Measurements from ENCODE around the gene PLPP4.

PLPP4 gene

DNA sequence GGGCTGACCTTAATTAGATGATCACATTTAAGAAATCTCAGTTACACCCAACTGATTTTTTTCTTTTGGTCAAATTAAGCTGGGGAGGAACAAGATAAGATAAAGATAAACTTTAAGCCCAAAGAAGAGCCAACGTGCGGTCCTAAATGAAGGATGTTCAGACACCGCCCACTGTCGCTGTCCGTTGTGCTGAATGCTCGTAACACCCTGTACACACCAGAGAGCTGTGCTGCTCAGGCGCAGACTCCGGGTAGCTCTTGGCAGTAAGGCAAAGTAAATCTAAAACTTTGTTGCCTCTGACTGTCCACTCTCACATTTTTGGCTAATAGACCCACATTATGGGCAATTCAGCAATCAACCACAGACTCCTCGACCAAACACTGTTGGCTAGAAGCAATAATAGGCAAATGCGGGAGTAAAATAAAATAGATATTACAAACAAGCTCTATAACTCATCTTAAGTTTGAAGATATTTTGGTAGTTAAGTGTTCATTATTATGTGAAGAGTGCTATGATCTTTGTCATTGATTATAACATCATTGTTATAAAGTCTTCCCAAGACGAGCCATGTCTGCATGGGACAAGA lies 57.1 kb downstream of the PLPP4 start:
- DNase-seq = peak; percentile 89
- H3K9me3 Mint-ChIP-seq = no peaks in the 10 kb centered on the region
- H3K4me3 Mint-ChIP-seq = no peak overlapping the region
- H3K27me3 Mint-ChIP-seq (ENCODE audit: low read depth, poor library complexity) = peaks cover 38% of the 10 kb centered on the region
- H3K27ac Mint-ChIP-seq = no peak overlapping the region
- H3K4me1 Mint-ChIP-seq = no peaks in the 10 kb centered on the region
- TF ChIP-seq, protein P1, sequence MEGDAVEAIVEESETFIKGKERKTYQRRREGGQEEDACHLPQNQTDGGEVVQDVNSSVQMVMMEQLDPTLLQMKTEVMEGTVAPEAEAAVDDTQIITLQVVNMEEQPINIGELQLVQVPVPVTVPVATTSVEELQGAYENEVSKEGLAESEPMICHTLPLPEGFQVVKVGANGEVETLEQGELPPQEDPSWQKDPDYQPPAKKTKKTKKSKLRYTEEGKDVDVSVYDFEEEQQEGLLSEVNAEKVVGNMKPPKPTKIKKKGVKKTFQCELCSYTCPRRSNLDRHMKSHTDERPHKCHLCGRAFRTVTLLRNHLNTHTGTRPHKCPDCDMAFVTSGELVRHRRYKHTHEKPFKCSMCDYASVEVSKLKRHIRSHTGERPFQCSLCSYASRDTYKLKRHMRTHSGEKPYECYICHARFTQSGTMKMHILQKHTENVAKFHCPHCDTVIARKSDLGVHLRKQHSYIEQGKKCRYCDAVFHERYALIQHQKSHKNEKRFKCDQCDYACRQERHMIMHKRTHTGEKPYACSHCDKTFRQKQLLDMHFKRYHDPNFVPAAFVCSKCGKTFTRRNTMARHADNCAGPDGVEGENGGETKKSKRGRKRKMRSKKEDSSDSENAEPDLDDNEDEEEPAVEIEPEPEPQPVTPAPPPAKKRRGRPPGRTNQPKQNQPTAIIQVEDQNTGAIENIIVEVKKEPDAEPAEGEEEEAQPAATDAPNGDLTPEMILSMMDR (IDR thresholded peaks at IDR 0.05) = no peak
- H3K36me3 Mint-ChIP-seq (ENCODE audit: low read depth) = no peaks in the 10 kb centered on the region

DNA sequence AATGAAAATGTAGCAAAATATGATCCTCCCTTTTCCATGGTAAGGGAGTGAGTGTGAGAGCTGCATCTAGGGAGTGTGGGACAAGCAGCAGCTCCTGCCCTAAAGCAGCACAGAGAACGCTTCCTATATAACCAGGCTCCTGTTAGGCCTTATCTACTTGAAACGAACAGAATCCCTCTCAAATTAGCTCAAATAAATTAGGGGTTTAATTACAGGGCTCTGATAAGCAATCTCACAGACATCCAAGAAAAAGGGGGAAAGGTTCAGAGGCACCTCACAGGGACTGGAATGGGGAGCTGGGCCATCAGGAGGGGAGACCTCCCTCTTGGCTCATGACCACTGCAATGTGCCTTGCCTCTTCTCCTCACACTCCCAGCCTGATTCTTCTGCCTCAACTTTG lies 57.9 kb downstream of the PLPP4 start:
- Mint-ChIP-seq H3K27ac (no peak overlapping the region), H3K9me3 (no peaks in the 10 kb centered on the region), H3K4me3 (no peak overlapping the region), H3K4me1 (no peaks in the 10 kb centered on the region), H3K36me3 (ENCODE audit: low read depth) (no peaks in the 10 kb centered on the region), H3K27me3 (ENCODE audit: low read depth, poor library complexity) (peaks cover 38% of the 10 kb centered on the region)
- TF ChIP-seq, protein P1 (IDR thresholded peaks at IDR 0.05) = no peak
- DNase-seq = no peak

DNA sequence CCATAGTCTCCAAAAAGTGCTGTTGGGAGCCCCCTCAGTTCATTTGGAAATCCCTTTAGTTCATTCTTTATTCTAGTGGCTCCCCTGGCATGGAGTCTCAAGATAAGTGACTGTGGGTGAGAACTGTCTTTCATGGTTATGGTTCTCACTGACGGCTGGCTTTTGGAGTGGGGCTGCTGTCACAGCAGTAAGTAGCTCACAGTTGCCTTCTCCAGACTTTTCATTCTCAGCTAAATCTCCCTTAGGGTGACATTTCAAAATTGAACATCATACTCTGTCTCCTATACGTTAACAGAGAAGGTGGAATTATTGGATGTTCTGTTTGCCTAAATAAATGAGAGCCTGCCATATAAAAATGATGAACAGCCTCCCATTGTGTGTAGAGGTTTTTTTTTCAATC lies 58.7 kb downstream of the PLPP4 start:
- H3K4me3 Mint-ChIP-seq = no peak overlapping the region
- H3K9me3 Mint-ChIP-seq = no peaks in the 10 kb centered on the region
- H3K36me3 Mint-ChIP-seq (ENCODE audit: low read depth) = no peaks in the 10 kb centered on the region
- peaks cover 34% of the 10 kb centered on the region for H3K27me3 Mint-ChIP-seq (ENCODE audit: low read depth, poor library complexity)
- H3K27ac Mint-ChIP-seq = no peak overlapping the region
- TF ChIP-seq, protein P1 (IDR thresholded peaks at IDR 0.05) = no peak
- no peak for DNase-seq
- H3K4me1 Mint-ChIP-seq = no peaks in the 10 kb centered on the region

DNA sequence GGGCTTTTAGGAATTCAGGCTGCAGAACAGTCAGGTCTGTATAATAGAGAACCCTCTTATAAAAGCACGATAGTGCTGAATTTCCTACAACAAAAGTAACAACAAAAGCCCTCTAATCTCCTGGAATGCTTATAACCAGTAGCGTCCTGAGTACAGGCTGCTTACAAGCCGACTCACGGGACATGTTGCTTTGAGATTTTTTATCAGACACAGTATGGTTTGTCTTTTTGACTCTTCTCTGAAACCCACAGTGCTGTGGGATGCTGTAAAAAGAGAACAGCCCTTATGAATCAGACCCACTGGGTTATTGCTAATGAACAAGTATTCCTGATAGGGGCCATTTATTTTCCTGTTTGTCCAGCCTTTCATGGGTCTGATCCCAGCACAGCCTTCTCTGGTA lies 59.4 kb downstream of the PLPP4 start:
- no peaks in the 10 kb centered on the region for H3K9me3 Mint-ChIP-seq

DNA sequence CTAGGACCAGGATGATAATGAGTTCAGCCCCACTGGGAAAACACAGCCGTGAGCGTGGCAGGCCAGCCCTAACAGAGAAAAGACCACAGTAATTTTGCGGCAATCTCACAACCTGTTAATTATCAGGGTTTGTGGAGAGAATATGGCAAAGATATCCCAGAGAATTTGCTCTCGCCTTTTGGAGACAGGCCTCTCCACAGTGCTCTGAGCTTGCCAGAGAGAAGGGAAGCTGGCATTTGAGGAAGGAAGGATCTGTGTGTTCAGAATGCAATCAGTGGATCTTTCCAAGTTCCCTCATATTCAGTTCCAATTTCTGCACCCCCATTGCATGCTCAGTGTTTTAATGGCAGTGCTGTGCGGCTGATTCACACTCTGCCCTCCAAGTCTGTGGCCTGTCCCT lies 60.2 kb downstream of the PLPP4 start:
- peaks cover 29% of the 10 kb centered on the region for H3K27me3 Mint-ChIP-seq (ENCODE audit: low read depth, poor library complexity)
- no peak overlapping the region for H3K27ac Mint-ChIP-seq
- H3K9me3 Mint-ChIP-seq = no peaks in the 10 kb centered on the region
- DNase-seq = no peak
- H3K4me1 Mint-ChIP-seq = no peaks in the 10 kb centered on the region
- TF ChIP-seq, protein P1 (IDR thresholded peaks at IDR 0.05) = no peak
- H3K4me3 Mint-ChIP-seq = no peak overlapping the region
- H3K36me3 Mint-ChIP-seq (ENCODE audit: low read depth) = no peaks in the 10 kb centered on the region

More for the DNA sequence above, 59.4 kb downstream of the PLPP4 start:
- Mint-ChIP-seq H3K4me3 (no peak overlapping the region), H3K27me3 (ENCODE audit: low read depth, poor library complexity) (peaks cover 31% of the 10 kb centered on the region), H3K4me1 (no peaks in the 10 kb centered on the region), H3K36me3 (ENCODE audit: low read depth) (no peaks in the 10 kb centered on the region), H3K27ac (no peak overlapping the region)
- no peak for DNase-seq
- TF ChIP-seq, protein P1 (IDR thresholded peaks at IDR 0.05) = no peak

DNA sequence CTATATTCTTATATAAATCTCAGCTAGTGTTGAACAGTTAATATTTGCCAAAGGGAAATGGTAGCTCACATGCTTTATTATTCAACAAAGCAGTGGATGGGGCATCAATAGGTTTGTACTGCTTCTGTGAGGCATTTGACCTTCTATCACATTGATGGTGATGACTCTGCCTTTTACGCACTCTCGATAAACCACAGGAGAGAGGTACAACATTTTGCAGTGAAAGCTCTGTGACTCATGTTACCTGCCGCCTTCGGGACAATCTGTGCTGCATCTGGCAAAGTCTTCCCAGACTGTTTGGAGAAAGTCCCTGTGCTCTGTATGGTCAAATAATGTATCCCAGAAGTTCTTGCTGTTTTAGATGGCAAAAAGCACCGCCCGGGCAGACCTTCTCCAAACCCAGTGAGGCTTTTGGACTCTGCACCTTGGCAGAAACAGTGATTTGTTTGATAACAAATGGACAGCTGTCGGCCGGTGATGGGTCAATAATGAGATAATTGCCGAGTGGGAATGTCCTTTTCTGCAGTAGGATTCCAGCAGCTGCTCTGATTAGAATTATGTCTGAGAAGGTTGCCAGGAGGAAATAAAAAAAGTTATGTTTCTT lies 61.0 kb downstream of the PLPP4 start:
- H3K4me1 Mint-ChIP-seq = no peaks in the 10 kb centered on the region
- no peaks in the 10 kb centered on the region for H3K36me3 Mint-ChIP-seq (ENCODE audit: low read depth)
- H3K4me3 Mint-ChIP-seq = no peak overlapping the region
- peaks cover 30% of the 10 kb centered on the region for H3K27me3 Mint-ChIP-seq (ENCODE audit: low read depth, poor library complexity)
- no peak for DNase-seq
- H3K9me3 Mint-ChIP-seq = no peaks in the 10 kb centered on the region
- TF ChIP-seq, protein P1 (IDR thresholded peaks at IDR 0.05) = no peak
- H3K27ac Mint-ChIP-seq = no peak overlapping the region
